ENCODE measurements around the gene CD36. TPM values are rescaled to one million over a fixed set of nuclear protein-coding genes. Genes with fewer than 3 reads are reported as not detected.

The CD36 gene
- total and polyA plus RNA-seq, 2 of the 8 experiments (the other 6 are each of a cell fraction or from before 2014, with no cell fraction given): 0.33 to 0.60 TPM

- TF ChIP-seq, protein P1, sequence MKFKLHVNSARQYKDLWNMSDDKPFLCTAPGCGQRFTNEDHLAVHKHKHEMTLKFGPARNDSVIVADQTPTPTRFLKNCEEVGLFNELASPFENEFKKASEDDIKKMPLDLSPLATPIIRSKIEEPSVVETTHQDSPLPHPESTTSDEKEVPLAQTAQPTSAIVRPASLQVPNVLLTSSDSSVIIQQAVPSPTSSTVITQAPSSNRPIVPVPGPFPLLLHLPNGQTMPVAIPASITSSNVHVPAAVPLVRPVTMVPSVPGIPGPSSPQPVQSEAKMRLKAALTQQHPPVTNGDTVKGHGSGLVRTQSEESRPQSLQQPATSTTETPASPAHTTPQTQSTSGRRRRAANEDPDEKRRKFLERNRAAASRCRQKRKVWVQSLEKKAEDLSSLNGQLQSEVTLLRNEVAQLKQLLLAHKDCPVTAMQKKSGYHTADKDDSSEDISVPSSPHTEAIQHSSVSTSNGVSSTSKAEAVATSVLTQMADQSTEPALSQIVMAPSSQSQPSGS (IDR thresholded peaks at IDR 0.05; ENCODE audit: low read length): no peak
- no peak for TF ChIP-seq USF2 (IDR thresholded peaks at IDR 0.05; ENCODE audit: low read length)
- no peak for TF ChIP-seq RXRA (IDR thresholded peaks at IDR 0.05; ENCODE audit: insufficient read depth, low read depth, low read length)
- no peak for TF ChIP-seq TBP (IDR thresholded peaks at IDR 0.05; ENCODE audit: low read depth, low read length)
- TF ChIP-seq CEBPB (IDR thresholded peaks at IDR 0.05; ENCODE audit: low read depth, low read length): no peak
- TF ChIP-seq PHF8 (conservative IDR thresholded peaks at IDR 0.05; ENCODE audit: low read depth, low read length): no peak
- TF ChIP-seq ZNF274 (IDR thresholded peaks at IDR 0.05; ENCODE audit: borderline replicate concordance, extremely low read depth, low read length): no peak
- TF ChIP-seq FOSL1 (IDR thresholded peaks at IDR 0.05; ENCODE audit: insufficient read depth, low read depth, low read length): no peak
- TF ChIP-seq KDM4A (IDR thresholded peaks at IDR 0.05; ENCODE audit: low read depth, low read length, severe bottlenecking): no peak
Measured at GRCh38 chr7:80600046-80600445, 38.4 kb upstream of the CD36 start (continued).

All from H1 (cell line).